WTC11 (cell line): ENCODE data around the gene TMEM119. TPM values are rescaled to one million over a fixed set of nuclear protein-coding genes. Genes with fewer than 3 reads are reported as not detected.

Experiments
- ATAC-seq: fragments of 200-7000 bp; cut with Tn5 transposase; 2 replicates; pipeline ENCODE4 v1.10.0; 2021; ENCODE audit warnings: mild to moderate bottlenecking, moderate library complexity
- CTCF ChIA-PET: fragments of 300-600 bp; sonication (Branson Sonifier 250); formaldehyde crosslinking; loops from one replicate; lab custom pipeline; 2021; ENCODE audit warnings: antibody characterized with exemption; lab: Charles Lee
- POLR2A ChIA-PET: fragments of 350-600 bp; sonication (Branson Sonifier 250); formaldehyde crosslinking; loops from one replicate; lab custom pipeline; 2021; ENCODE audit warnings: antibody characterized with exemption; lab: Charles Lee
- DNase-seq: peaks from one replicate; pipeline ENCODE4 v3.0.0; 2021; ENCODE audit warnings: low spot score
- H3K27ac Mint-ChIP-seq: 2 replicates; pipeline ENCODE4 v1.8.0; 2021; ENCODE audit warnings: mixed read lengths
- H3K27me3 Mint-ChIP-seq: 2 replicates; pipeline ENCODE4 v1.8.0; 2021; ENCODE audit warnings: low read depth, mild to moderate bottlenecking, moderate library complexity, mixed read lengths
- H3K36me3 Mint-ChIP-seq: 2 replicates; pipeline ENCODE4 v1.8.0; 2021; ENCODE audit warnings: mixed read lengths
- H3K4me1 Mint-ChIP-seq: 2 replicates; pipeline ENCODE4 v1.8.0; 2022; ENCODE audit warnings: mixed read lengths
- H3K4me3 Mint-ChIP-seq: 2 replicates; pipeline ENCODE4 v1.8.0; 2021; ENCODE audit warnings: mild to moderate bottlenecking, moderate library complexity, mixed read lengths
- H3K9me3 Mint-ChIP-seq: 2 replicates; pipeline ENCODE4 v1.8.0; 2021; ENCODE audit warnings: mixed read lengths
- E2F1 ChIP-seq: sonication (generic); formaldehyde crosslinking; IDR thresholded peaks from 2 replicates; pipeline ENCODE4 v1.8.0; 2022; ENCODE audit warnings: mild to moderate bottlenecking, missing genetic modification reagents
- ETV6 ChIP-seq: sonication (generic); formaldehyde crosslinking; IDR thresholded peaks from 2 replicates; pipeline ENCODE4 v1.8.1; 2022; ENCODE audit warnings: mild to moderate bottlenecking, missing genetic modification reagents
- GRHL2 ChIP-seq: fragments of 250-450 bp; sonication (Bioruptor Pico); IDR thresholded peaks from 2 replicates; pipeline ENCODE4 v1.8.0; 2022; ENCODE audit warnings: mild to moderate bottlenecking, moderate library complexity; ENCODE audit not compliant: insufficient replicate concordance, severe bottlenecking
- GTF2I ChIP-seq: fragments of 250-450 bp; sonication (Bioruptor Pico); conservative IDR thresholded peaks from 2 replicates; pipeline ENCODE4 v1.4.0; 2021; ENCODE audit warnings: mild to moderate bottlenecking
- IRF1 ChIP-seq: sonication (generic); formaldehyde crosslinking; IDR thresholded peaks from 2 replicates; pipeline ENCODE4 v1.8.0; 2023; ENCODE audit warnings: missing genetic modification reagents
- MXD4 ChIP-seq: fragments of 250-450 bp; sonication (Bioruptor Pico); IDR thresholded peaks from 2 replicates; pipeline ENCODE4 v1.8.0; 2021; ENCODE audit warnings: mild to moderate bottlenecking, moderate library complexity, borderline replicate concordance
- NFATC4 ChIP-seq: fragments of 250-450 bp; sonication (Bioruptor Pico); IDR thresholded peaks from 2 replicates; pipeline ENCODE4 v1.9.0; 2021; ENCODE audit warnings: mild to moderate bottlenecking
- NFYB ChIP-seq: sonication (generic); formaldehyde crosslinking; conservative IDR thresholded peaks from 2 replicates; pipeline ENCODE4 v1.8.0; 2022; ENCODE audit warnings: low read depth, missing genetic modification reagents
- SMAD3 ChIP-seq: sonication (generic); formaldehyde crosslinking; IDR thresholded peaks from 2 replicates; pipeline ENCODE4 v1.8.0; 2022; ENCODE audit warnings: missing genetic modification reagents, mild to moderate bottlenecking, borderline replicate concordance
- STAT6 ChIP-seq: sonication (generic); formaldehyde crosslinking; conservative IDR thresholded peaks from 2 replicates; pipeline ENCODE4 v1.8.1; 2023; ENCODE audit warnings: mild to moderate bottlenecking, low read depth, missing genetic modification reagents, moderate library complexity
- TCF7 ChIP-seq: sonication (generic); formaldehyde crosslinking; IDR thresholded peaks from 2 replicates; pipeline ENCODE4 v1.8.0; 2022; ENCODE audit warnings: mild to moderate bottlenecking, low read depth, missing genetic modification reagents, moderate library complexity
- ZBTB21 ChIP-seq: sonication (generic); formaldehyde crosslinking; IDR thresholded peaks from 2 replicates; pipeline ENCODE4 v1.8.1; 2023; ENCODE audit warnings: mild to moderate bottlenecking, missing genetic modification reagents, borderline replicate concordance
- ZMAT4 ChIP-seq: fragments of 250-450 bp; sonication (Bioruptor Pico); IDR thresholded peaks from 2 replicates; pipeline ENCODE4 v1.9.0; 2021; ENCODE audit warnings: mild to moderate bottlenecking
- ZNF232 ChIP-seq: sonication (generic); formaldehyde crosslinking; IDR thresholded peaks from 2 replicates; pipeline ENCODE4 v1.8.0; 2022; ENCODE audit warnings: mild to moderate bottlenecking, missing genetic modification reagents
- ZNF317 ChIP-seq: sonication (generic); formaldehyde crosslinking; IDR thresholded peaks from 2 replicates; pipeline ENCODE4 v1.8.1; 2023; ENCODE audit warnings: low read depth, mild to moderate bottlenecking, moderate library complexity, missing genetic modification reagents, borderline replicate concordance
- ZSCAN18 ChIP-seq: fragments of 250-450 bp; sonication (Bioruptor Pico); IDR thresholded peaks from 2 replicates; pipeline ENCODE4 v2.1.2; 2022; ENCODE audit warnings: mild to moderate bottlenecking, moderate library complexity
- total RNA-seq: library from RNA; stranded (reverse); gene quantifications from 3 replicates; pipeline ENCODE4 v1.2.3, GENCODE V29; 2021
- TF ChIP-seq, protein P1 (sequence below): sonication (generic); formaldehyde crosslinking; IDR thresholded peaks from 2 replicates; pipeline ENCODE4 v1.8.0; 2022; ENCODE audit warnings: missing genetic modification reagents
- TF ChIP-seq, protein P2 (sequence below): sonication (generic); formaldehyde crosslinking; IDR thresholded peaks from 2 replicates; pipeline ENCODE4 v1.8.0; 2023; ENCODE audit warnings: mild to moderate bottlenecking, missing genetic modification reagents

TMEM119 gene
- total RNA-seq, 1 experiment from 2014 or later, result 0.20 TPM

- TF ChIP-seq, protein P1, sequence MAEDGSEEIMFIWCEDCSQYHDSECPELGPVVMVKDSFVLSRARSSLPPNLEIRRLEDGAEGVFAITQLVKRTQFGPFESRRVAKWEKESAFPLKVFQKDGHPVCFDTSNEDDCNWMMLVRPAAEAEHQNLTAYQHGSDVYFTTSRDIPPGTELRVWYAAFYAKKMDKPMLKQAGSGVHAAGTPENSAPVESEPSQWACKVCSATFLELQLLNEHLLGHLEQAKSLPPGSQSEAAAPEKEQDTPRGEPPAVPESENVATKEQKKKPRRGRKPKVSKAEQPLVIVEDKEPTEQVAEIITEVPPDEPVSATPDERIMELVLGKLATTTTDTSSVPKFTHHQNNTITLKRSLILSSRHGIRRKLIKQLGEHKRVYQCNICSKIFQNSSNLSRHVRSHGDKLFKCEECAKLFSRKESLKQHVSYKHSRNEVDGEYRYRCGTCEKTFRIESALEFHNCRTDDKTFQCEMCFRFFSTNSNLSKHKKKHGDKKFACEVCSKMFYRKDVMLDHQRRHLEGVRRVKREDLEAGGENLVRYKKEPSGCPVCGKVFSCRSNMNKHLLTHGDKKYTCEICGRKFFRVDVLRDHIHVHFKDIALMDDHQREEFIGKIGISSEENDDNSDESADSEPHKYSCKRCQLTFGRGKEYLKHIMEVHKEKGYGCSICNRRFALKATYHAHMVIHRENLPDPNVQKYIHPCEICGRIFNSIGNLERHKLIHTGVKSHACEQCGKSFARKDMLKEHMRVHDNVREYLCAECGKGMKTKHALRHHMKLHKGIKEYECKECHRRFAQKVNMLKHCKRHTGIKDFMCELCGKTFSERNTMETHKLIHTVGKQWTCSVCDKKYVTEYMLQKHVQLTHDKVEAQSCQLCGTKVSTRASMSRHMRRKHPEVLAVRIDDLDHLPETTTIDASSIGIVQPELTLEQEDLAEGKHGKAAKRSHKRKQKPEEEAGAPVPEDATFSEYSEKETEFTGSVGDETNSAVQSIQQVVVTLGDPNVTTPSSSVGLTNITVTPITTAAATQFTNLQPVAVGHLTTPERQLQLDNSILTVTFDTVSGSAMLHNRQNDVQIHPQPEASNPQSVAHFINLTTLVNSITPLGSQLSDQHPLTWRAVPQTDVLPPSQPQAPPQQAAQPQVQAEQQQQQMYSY (CRISPR knock-in tag), result no peak
- TF ChIP-seq ZBTB21 (CRISPR knock-in tag) (no peak), SMAD3 (CRISPR knock-in tag) (no peak), GRHL2 (CRISPR knock-in tag) (no peak)
Observed at GRCh38 chr12:108607981-108608600, 10.2 kb upstream of the TMEM119 start (continued).

DNA sequence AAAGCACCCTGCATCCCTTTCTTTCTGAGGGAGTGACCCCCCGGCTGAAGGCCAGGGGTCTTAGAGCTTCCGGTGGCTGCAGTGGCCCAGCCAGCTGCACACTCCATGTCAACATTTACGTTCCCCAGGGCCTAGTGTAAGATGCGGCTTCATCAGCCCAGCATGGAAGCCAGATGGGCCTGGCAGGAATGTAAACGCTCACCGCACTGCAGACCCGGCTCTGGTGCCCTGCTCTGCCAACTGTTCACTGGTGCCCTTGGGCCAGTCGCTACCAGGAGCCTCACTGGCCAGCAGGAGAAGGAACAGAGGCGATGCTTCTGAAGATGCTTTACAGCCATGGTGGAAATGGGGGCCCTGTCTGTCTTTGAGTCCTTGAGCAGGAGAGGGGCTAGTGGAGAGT, 8.6 kb upstream of the TMEM119 start:
- no peak overlapping the region for H3K4me3 Mint-ChIP-seq
- POLR2A ChIA-PET, result no interaction called here
- TF ChIP-seq ETV6 (CRISPR knock-in tag), result no peak
- no peak for TF ChIP-seq IRF1
- no peak for TF ChIP-seq TCF7 (CRISPR knock-in tag)
- no peak for TF ChIP-seq STAT6 (CRISPR knock-in tag)
- TF ChIP-seq MXD4, result no peak
- TF ChIP-seq GTF2I, result no peak
- DNase-seq (no peak), ATAC-seq (no peak)
- no peaks in the 10 kb centered on the region for H3K36me3 Mint-ChIP-seq
- H3K4me1 Mint-ChIP-seq, result peaks cover 12% of the 10 kb centered on the region
- no peak overlapping the region for H3K27ac Mint-ChIP-seq
- H3K9me3 Mint-ChIP-seq, result no peaks in the 10 kb centered on the region
- CTCF ChIA-PET, result interaction anchor here (2.2 kb wide), 1 partner anchor 11 kb away, joined by 11 read pairs; no protein-coding TSS in a partner anchor
- H3K27me3 Mint-ChIP-seq, result no peaks in the 10 kb centered on the region

DNA sequence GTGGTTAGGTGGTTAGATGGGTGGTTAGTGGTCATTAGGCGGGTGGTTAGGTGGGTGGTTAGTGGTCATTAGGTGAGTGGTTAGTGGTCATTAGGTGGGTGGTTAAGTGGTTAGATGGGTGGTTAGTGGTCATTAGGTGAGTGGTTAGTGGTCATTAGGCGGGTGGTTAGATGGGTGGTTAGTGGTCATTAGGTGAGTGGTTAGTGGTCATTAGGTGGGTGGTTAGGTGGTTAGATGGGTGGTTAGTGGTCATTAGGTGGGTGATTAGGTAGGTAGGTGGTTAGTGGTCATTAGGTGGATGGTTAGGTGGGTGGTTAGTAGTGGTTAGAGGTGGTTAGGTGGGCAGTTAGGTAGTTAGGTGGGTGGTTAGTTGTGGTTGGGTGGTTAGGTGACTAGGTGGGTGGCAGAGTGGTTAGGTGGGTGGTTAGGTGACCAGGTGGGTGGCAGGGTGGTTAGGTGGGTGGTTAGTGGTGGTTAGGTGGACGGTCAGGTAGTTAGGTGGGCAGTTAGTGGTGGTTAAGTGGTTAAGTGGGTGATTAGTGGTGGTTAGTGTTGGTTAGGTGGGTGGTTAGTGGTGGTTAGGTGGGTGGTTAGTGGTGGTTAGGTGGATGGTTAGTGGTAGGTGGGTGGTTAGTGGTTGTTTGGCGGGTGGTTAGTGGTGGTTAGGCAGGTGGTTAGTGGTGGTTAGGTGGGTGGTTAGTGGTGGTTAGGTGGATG, 8.0 kb upstream of the TMEM119 start:
- no peak for DNase-seq
- Mint-ChIP-seq H3K4me1 (peaks cover 12% of the 10 kb centered on the region), H3K27ac (no peak overlapping the region), H3K36me3 (no peaks in the 10 kb centered on the region), H3K4me3 (no peak overlapping the region), H3K9me3 (no peaks in the 10 kb centered on the region), H3K27me3 (no peaks in the 10 kb centered on the region)
- no peak for ATAC-seq
- ChIA-PET CTCF (interaction anchor here (0.7 kb wide), 1 partner anchor 12 kb away, joined by 3 read pairs; no protein-coding TSS in a partner anchor), POLR2A (no interaction called here)
- TF ChIP-seq ZSCAN18 (CRISPR knock-in tag) (no peak), E2F1 (no peak), SMAD3 (CRISPR knock-in tag) (no peak), ZMAT4 (no peak), ZNF232 (CRISPR knock-in tag) (no peak), GTF2I (no peak), NFYB (CRISPR knock-in tag) (no peak), NFATC4 (no peak), ZNF317 (CRISPR knock-in tag) (no peak)
- TF ChIP-seq, protein P2, sequence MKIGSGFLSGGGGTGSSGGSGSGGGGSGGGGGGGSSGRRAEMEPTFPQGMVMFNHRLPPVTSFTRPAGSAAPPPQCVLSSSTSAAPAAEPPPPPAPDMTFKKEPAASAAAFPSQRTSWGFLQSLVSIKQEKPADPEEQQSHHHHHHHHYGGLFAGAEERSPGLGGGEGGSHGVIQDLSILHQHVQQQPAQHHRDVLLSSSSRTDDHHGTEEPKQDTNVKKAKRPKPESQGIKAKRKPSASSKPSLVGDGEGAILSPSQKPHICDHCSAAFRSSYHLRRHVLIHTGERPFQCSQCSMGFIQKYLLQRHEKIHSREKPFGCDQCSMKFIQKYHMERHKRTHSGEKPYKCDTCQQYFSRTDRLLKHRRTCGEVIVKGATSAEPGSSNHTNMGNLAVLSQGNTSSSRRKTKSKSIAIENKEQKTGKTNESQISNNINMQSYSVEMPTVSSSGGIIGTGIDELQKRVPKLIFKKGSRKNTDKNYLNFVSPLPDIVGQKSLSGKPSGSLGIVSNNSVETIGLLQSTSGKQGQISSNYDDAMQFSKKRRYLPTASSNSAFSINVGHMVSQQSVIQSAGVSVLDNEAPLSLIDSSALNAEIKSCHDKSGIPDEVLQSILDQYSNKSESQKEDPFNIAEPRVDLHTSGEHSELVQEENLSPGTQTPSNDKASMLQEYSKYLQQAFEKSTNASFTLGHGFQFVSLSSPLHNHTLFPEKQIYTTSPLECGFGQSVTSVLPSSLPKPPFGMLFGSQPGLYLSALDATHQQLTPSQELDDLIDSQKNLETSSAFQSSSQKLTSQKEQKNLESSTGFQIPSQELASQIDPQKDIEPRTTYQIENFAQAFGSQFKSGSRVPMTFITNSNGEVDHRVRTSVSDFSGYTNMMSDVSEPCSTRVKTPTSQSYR (CRISPR knock-in tag), result no peak
